Fibroblast of lung (primary cell): ENCODE results near the gene PIP4K2A.
"Not testable (repeated sequence)": the region's sequence is repeated elsewhere in the genome, so short reads cannot be mapped to it uniquely, and the experiment has no call there.

Experiments used
- EZH2 ChIP-seq: IDR thresholded peaks from 2 replicates; pipeline ENCODE4 v1.5.1; 2012; ENCODE audit warnings: low read length, control low read depth, mild to moderate bottlenecking; ENCODE audit errors: missing control alignments
- TF ChIP-seq, protein P1 (sequence below), 2 donors: IDR thresholded peaks in 1 of 2; conservative IDR thresholded peaks in 1 of 2; 1 replicate in 1 of 2; 2 replicates in 1 of 2; pipeline ENCODE4 v1.5.1; 2011 to 2012; ENCODE audit warnings: low read length in 2 of 2, control low read depth in 1 of 2, inconsistent platforms in 1 of 2, low read depth in 1 of 2, mild to moderate bottlenecking in 1 of 2

DNA sequence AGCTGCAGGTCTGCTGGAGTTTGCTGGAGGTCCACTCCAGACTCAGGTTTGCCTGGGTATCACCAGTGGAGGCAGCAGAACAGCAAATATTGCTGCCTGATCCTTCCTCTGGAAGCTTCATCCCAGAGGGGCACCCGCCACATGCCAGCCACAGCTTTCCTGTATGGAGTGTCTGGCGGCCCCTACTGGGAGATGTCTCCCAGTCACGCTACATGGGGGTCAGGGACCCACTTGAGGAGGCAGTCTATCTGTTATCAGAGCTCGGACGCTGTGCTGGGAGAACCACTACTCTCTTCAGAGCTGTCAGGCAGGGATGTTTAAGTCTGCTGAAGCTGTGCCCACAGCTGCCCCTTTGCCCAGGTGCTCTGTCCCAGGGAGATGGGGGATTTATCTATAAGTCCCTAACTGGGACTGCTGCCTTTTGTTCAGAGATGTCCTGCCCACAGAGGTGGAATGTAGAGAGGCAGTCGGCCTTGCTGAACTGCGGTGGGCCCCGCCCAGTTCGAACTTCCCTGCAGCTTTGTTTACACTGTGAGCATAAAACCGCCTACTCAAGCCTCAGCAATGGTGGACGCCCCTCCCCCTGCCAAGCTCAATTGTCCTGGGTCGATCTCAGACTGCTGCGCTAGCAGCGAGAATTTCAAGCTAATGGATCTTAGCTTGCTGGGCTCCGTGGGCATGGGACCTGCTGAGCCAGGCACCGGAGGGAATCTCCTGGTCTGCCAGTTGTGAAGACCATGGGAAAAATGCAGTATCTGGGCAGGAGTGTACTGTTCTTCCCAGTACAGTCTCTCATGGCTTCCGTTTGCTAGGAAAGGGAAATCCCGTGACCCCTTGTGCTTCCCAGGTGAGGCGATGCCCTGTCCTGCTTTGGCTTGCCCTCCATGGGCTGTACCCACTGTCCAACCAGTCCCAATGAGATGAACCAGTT is 200.6 kb downstream of the PIP4K2A start:
- TF ChIP-seq, protein P1, sequence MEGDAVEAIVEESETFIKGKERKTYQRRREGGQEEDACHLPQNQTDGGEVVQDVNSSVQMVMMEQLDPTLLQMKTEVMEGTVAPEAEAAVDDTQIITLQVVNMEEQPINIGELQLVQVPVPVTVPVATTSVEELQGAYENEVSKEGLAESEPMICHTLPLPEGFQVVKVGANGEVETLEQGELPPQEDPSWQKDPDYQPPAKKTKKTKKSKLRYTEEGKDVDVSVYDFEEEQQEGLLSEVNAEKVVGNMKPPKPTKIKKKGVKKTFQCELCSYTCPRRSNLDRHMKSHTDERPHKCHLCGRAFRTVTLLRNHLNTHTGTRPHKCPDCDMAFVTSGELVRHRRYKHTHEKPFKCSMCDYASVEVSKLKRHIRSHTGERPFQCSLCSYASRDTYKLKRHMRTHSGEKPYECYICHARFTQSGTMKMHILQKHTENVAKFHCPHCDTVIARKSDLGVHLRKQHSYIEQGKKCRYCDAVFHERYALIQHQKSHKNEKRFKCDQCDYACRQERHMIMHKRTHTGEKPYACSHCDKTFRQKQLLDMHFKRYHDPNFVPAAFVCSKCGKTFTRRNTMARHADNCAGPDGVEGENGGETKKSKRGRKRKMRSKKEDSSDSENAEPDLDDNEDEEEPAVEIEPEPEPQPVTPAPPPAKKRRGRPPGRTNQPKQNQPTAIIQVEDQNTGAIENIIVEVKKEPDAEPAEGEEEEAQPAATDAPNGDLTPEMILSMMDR (conservative IDR thresholded peaks at IDR 0.05 in 1 of 2, IDR thresholded peaks at IDR 0.05 in 1 of 2; ENCODE audit: low read depth in 1 of 2, low read length in 2 of 2), result not testable (repeated sequence)
- TF ChIP-seq EZH2, result not testable (repeated sequence)
